GM21528 (cell line): ENCODE data around the gene C2orf68.
"Not testable (repeated sequence)": the region's sequence is repeated elsewhere in the genome, so short reads cannot be mapped to it uniquely, and the experiment has no call there.

Experiments
- ATAC-seq: cut with Tn5 transposase; IDR thresholded peaks from one replicate; pipeline ENCODE4 v1.9.1; 2021; ENCODE audit warnings: mild to moderate bottlenecking, moderate library complexity; ENCODE audit not compliant: unreplicated experiment, low FRiP score

The C2orf68 gene

DNA sequence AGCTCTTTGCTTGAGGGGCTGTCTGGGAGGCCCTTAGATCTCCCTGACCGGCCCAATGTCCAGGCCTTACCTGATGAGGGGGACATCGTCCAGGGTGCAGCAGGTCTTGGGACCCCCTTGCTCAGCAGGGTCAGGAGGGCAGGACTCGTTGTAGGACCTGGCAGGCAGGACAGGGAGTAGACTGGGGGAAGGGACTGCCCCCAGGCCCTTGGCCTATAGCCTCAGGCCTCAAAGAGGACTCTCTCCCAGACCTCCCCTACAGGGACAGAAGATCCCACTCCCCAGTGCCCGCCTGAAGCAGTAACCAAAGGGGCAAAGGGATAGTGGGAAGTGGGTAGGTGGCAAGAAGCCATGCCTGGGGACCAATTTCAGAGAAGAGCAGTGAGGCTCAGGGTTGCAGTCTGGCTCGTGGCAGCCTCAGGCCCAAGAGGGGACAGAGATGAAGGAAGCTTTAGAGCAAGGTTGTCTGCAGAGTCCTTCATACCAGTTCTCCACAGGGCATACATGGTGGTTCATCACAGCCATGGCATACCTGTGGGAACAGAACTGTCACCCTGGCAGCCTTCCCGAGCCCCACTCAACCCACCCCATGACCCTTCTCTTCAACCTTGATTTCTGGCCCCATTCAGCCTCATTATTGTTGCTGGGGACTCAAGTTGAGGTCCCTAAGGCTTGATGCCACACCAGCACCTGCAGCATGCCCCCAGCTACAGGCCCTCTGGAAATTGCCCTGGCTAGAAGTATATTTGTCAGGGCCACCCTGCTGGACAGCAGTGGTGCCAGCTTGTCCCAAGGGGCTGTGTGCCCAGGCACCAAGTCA lies 10.7 kb downstream of the C2orf68 start:
- no peak for ATAC-seq

DNA sequence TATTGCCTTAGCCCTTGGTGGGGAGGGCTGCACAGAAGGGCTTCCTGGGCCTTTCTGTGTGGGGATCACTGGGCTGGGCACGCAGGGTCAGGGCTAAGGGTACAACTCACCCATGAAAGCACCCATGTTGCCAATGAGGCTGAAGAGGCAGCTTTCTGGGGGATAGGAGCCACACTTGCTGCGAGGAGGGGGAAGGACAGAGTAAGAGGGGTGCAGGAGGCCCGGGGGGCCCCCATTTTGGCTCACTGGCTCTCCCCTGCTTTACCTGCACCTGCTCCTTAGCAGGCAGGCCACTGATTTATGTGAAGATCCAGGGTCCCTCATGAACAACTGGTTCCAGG lies 11.7 kb downstream of the C2orf68 start:
- no peak for ATAC-seq

DNA sequence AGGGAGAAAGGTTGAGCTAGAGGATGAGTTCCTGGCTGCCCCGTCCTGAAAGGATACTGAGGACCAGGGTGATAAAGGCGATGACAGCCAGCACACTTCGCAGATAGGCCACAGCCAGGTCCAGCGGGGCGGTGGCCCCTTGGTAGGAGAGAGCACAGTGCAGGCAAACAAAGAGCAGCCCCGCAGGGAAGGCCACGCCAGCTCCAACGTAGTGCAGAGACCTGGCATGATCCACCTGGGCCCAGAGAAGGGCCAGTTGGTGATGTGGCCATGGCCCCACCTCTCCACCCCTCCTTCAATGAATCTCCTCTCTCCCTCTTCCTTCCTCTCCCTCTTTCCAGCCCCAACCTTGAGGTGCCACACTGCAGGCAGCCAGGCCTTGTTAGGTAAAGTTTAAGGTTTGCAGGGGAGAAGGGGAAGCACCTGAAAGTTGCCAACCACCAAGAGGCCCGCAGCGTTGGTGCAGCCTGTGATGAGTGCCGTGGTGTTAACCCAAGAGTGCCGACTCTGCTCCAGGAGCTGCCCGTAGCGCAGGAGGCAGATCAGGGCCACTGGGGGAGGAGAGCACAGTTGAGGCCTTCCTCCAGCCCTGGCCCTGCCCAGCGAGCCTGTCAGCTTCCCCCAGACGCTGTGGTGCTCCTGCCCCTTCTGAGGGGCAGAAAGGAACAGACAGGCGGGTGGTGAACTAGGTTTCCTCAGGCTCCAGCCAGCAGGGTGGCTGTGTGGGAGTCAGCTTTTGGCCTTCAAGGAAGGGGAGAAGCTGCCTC lies 12.2 kb downstream of the C2orf68 start:
- no peak for ATAC-seq

DNA sequence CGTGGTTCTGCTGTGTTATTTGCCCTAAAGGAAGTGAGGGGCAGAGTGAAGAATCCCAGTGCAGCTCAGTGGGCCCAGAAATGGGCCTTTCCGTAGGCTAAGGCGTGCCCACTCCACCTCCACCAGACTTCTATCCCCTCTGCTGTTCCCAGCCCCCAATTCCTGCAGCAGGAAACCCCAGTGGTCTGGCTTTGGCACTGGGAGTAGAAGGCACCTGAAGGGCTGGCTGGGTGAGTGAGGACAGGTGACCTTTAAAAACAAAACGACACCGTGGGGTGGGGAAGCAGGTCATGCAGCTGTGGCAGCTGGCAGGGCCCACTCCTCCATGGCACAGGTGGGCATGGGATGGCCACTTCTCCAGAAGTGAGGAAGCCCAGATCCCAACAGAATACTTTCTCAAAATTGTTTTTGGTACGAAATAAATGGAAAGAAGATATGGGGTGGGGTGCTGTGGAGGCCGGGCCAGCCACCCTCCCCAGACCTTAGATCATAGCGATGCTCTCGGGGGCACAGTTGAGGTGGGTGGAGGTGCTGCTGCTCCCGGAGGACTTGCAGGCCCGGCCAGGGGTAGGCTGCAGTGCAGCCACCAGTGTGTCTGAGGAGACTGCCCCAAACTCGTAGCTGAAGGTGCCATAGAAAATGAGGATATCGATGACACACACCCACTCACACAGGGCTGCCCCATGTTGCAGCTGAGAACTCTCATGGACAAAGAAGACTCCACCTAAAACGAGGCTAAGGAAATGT lies 13.1 kb downstream of the C2orf68 start:
- no peak for ATAC-seq

DNA sequence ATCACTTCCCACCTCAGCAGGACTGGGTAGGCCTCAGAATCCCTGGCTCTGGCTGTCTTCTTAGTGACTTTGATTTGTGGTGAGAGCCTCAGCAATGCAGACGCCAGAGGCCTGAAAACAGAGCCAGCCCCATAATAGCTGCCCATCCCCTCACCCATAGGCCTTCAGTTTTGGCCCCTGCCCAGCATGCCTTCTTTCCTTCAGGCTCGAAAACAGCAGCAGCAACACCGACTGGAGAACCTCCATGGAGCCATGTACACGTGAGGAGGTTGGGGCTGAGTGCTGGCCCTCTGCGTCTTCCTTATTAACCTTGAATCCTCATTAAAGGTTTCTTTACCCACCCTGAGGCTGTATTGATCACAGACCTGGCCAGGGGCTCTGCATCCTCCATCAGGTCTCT lies 14.6 kb downstream of the C2orf68 start:
- no peak for ATAC-seq

DNA sequence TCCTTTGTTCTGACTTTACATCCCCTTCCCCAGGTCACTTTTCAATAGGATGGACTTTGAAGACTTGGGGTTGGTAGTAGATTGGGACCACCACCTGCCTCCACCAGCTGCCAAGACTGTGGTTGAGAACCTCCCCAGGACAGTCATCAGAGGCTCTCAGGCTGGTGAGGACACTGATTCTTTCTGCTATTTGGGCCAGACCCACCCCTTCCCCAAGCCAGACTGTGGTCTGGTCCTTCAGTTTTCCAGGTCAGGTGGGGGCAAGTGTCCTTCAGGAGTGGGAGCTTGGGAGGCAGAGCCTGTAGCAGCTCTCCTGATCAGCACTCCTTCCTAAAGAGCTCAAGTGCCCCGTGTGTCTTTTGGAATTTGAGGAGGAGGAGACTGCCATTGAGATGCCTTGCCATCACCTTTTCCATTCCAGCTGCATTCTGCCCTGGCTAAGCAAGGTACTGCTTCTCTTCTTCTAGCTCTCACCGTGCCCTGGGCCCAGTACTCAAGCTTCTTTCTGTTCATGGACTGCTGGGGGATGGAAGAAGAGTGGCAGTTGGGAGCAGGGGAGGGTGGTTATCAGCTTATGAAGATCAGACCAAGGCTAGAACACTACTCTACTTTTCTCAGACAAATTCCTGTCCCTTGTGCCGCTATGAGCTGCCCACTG lies 15.3 kb downstream of the C2orf68 start:
- ATAC-seq, result no peak

DNA sequence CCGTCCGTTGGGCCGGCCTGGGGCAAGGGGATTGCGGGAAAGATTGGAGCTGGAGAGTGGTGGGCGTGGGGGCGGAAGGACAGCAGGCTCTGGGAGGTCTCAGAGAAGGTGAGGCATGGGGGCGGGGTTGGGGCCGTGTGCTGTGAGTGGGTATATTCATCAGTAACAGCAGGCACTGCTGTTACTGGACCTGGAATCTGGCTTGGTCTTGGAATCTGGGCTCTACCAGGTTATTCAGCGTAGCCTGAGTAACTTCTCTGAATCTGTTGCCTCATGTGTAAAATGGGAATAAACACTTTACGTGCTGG lies 15.9 kb downstream of the C2orf68 start:
- ATAC-seq, result peak; percentile 20

DNA sequence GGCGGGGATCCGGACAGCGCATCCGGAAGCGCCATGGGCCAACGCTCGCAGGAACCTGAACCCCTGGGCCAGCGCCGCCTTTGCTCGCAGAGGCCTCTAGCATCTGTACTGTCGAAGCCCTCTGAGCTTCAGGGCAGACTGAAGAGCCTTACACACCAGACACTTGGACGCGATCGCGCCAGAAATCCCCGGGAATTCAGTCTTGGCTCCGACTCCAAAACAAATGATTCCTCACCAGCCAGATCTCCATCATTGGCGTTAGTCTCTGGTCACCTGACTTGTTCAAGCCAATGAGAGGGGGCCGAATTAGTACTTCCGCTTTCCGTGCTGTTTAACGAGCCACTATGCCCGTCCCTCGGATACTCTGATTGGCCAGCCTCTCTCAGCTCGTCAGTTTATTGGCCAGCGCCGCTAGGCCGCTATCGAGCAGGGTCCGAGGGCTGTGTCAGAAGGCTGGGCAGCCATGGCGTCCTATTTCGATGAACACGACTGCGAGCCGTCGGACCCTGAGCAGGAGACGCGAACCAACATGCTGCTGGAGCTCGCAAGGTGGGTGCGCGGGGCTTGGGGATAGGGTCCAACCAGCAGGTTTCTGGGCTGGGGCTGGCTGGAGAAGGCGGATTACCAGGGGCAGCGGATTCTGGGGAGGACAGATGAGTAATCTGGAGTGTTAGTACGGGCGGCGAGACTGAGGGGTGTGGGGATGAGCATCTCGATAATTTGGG lies 16.4 kb downstream of the C2orf68 start, which contains the start of gene RNF181:
TSS of gene RNF181 (plus strand) at position 445 of the 725 bp plus-strand sequence. CDS start at position 464, 19 bp downstream.
- ATAC-seq, result peak; percentile 97

DNA sequence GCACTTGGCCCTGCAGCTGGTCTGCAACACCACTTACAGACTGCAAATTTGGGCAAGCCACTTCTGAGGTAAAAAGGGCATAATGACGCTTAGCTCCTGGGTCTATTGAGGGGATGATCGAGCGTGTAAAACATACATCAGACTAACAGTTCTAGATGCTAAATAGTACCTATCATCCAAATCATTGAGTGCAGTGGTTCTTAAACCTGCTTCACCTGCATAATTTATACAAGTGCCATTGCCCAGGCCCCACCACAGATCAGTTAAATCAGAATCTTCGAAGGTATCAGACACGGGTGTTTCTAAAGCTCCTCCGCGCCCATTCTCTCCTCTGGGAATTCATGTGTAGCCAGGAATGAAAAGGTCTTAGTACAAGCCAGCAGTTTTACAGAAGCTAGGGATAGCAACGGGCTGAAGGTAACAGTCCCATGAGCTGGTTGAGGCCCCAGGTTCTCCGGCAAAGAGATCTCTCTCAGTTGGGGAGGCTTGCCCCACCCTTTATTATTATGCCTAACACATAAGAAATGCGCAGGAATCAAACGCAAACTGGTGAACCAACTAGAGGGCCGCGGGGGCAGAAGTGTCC lies 17.1 kb downstream of the C2orf68 start:
- no peak for ATAC-seq

DNA sequence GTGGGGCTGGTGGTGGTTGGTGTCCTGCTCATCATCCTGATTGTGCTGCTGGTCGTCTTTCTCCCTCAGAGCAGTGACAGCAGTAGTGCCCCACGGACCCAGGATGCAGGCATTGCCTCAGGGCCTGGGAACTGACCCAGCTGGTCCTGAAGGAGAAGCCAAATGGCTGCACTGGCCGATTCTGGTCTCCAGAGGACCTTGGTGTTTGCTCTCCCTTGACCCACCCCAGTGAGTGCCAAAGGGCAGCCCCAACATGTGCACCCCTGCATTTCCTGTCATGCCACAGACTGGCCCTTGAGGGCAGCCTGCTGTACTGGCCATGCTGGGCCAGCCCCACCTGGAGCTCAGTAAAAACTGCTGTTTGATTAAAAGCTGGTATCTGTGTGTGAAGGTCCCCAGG lies 18.8 kb downstream of the C2orf68 start:
- no peak for ATAC-seq

DNA sequence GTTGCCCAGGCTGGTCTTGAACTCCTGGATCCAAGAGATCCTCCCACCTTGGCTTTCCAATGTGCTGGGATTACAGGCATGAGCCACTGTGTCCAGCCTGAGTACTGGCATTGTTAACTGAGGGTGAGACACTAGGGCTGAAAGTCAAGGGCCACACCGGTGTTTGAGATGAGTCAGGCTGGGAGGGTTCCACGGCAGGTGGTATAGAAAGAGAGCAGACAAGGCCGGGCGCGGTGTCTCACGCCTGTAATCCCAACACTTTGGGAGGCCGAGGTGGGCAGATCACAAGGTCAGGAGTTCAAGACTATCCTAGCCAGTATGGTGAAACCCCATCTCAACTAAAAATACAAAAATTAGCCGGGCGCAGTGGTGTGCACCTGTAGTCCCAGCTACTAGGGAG lies 19.6 kb downstream of the C2orf68 start:
- not testable (repeated sequence) for ATAC-seq

DNA sequence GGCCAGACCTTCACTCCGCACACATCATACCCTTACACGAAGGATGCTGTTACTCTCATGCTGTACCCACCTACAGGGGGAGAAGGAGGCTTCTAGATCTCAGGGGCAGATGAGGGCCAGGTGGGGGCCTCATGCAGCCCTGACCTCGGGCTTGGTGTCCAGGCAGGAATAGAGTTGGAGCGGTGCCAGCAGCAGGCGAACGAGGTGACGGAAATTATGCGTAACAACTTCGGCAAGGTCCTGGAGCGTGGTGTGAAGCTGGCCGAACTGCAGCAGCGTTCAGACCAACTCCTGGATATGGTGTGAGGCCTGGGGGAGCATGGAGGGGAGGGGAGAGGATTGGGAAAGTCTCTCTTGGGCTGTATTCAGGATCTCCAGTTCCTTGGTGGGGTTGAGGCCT lies 20.3 kb downstream of the C2orf68 start:
- no peak for ATAC-seq

DNA sequence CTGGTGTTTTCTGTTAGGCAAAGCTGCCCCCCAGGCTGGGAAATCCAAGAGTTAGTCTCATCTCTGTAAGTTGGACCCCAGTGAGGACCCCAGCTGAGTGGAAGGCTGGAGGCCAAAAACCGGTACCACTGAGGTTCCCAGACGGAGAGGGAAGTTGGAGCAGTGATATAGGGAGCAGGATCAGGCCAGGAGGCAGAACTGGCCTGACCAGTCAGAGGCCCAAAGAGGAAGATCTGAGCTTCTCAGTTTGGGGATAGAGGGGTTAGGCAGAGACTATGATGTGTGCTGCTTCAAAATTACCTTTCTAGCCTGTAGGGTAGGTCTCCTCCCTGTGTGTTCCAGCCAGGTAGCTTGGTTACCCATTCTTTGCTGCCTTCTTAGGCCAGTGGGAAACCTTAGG lies 20.9 kb downstream of the C2orf68 start:
- no peak for ATAC-seq

DNA sequence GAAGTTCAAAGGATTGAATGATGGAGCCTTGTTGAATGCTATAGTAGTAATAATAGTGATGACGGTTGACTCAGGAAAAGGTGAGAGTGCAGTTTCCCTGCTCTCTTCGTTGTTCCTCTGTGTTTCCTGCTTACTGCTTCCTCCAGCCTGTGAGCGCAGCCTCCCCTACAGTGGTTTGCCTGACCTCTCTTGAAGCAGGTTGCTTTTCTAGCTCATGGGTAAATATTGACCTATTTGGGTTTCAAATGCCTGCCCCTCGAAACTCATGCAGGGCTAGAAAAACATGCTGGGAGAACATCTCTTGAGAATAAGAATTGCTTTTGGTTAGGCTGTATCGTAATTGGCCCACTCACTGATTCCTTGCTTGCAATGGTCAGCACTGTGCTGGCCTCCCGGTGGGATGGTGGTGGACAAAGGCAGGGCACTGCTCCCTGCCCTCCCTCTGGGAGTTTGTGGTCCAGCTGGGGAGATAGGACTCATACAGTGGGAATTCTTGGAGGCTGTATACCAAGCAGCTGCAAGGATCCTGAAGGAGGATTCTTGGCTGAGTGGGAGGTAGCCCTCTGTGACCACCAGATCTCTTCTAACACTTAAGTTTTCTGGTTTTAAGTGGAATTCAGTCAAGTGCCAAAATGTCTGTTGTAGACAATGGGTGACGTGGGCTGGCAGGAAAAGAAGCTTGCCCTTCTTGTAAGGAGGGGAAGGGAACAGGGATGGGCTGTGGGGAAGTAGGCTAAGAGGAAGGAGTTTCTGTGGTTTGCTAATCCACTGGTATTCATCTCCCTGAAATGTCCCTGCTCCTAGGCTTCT lies 21.7 kb downstream of the C2orf68 start:
- no peak for ATAC-seq

DNA sequence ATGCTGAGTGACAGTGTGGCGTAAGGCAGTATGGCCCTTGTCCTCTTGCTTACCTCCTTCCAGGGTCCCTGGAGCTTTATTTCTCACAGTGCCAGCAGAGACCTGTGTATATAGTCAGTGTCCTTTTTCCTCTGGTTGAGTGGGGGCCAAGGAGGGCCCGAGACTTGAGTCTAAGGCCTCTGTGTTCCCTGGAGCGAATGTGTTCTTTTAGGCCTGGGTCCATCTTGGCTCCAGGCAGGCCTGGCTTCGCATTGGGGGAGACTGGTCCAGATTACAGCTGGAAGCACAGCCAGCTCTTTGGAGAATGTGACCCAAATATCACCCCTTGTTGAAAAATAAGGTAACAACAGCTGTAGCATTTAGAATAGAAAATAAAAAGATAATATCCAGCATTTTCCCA lies 22.7 kb downstream of the C2orf68 start:
- no peak for ATAC-seq

DNA sequence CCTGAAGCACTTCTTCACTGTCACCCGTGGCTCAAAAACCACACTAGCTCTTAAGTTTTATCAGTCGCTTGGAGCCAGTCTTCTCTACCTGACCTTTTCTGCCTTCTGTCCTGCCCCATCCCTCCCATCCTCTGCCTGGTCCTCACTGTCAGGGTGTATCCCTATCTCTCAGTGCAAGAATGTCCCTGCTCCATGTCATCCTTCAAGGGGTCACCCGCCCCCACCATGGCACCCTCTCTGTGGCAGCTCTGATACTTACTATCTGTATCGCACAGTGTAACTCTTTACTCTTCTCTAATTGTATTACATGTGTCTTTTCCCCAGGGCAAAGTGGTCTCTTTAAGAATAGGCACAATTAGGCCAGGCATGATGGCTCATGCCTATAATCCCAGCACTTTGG lies 23.2 kb downstream of the C2orf68 start:
- no peak for ATAC-seq

DNA sequence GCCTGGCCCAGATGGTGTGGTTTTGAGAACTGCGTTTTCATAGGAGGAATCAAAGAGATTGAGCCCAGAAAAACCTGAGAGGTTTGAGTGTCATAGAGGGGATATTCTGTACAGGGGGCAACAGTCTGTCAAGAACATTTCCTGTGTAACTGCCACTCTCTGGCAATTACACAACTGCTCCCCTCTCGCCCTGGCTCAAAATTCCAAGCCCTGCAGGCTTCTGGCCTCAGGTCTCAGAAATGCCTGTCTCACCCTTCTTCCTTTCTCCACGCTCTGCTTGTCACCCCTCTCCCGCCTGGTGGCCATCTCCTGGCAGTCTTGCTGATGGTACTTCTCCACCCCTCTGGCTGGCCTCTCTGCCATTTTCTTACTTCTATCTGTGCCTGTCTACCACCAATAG lies 23.6 kb downstream of the C2orf68 start:
- no peak for ATAC-seq

DNA sequence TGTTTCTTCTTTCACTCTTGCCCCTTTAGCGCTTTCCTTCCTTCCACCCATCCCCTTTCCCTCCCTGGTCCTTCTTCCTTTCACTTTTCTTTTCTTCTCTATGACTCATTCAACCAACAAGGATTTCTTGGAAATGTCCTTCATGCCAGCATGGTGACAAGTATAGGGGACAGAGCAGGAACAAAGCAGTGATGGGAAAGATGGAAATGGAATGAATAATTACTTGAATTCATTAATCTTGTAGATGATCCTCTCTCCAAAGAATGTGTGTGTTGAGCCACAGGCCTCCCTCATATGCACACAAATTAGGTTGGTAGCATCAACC lies 26.1 kb downstream of the C2orf68 start:
- ATAC-seq, result no peak
